Activated CD4-positive, alpha-beta memory T cell treated with anti-CD3 and anti-CD28 coated beads for 36 hours (primary cell): ENCODE results near the gene RSPH10B2. TPM values are rescaled to one million over a fixed set of nuclear protein-coding genes. Genes with fewer than 3 reads are reported as not detected.
"Not testable (repeated sequence)": the region's sequence is repeated elsewhere in the genome, so short reads cannot be mapped to it uniquely, and the experiment has no call there.

Experiments
- CTCF ChIA-PET: fragments of 350-600 bp; sonication (Branson Sonifier 250); formaldehyde crosslinking; loops from one replicate; lab custom pipeline; 2021; ENCODE audit warnings: antibody characterized with exemption, inconsistent platforms; lab: Charles Lee
- POLR2A ChIA-PET: fragments of 350-600 bp; sonication (Branson Sonifier 250); formaldehyde crosslinking; loops from one replicate; lab custom pipeline; 2021; ENCODE audit warnings: antibody characterized with exemption; lab: Charles Lee
- DNase-seq: peaks from one replicate; pipeline ENCODE4 v3.0.0-alpha.2; 2020
- H3K27ac Mint-ChIP-seq: one replicate; pipeline ENCODE4 v1.8.0; 2021; ENCODE audit warnings: mixed read lengths
- H3K27me3 Mint-ChIP-seq: one replicate; pipeline ENCODE4 v1.8.0; 2021; ENCODE audit warnings: mixed read lengths
- H3K36me3 Mint-ChIP-seq: one replicate; pipeline ENCODE4 v1.8.0; 2021; ENCODE audit warnings: mixed read lengths
- H3K4me1 Mint-ChIP-seq: one replicate; pipeline ENCODE4 v1.8.0; 2021; ENCODE audit warnings: low read depth, mixed read lengths
- H3K4me3 Mint-ChIP-seq: one replicate; pipeline ENCODE4 v1.8.0; 2021; ENCODE audit warnings: mild to moderate bottlenecking, mixed read lengths
- H3K9me3 Mint-ChIP-seq: one replicate; pipeline ENCODE4 v1.8.0; 2021; ENCODE audit warnings: mixed read lengths
- intact Hi-C: fragments of 100-400 bp; cut with micrococcal nuclease; formaldehyde crosslinking; loops from one replicate; pipeline ENCODE4 v1.15.1; 2023
- total RNA-seq, 2 experiments: library from RNA; stranded (reverse); gene quantifications; one replicate each; pipeline ENCODE4 v1.2.3, GENCODE V29; 2021

Gene RSPH10B2
- total RNA-seq, 2 experiments from 2014 or later: 0.24 to 0.43 TPM

DNA sequence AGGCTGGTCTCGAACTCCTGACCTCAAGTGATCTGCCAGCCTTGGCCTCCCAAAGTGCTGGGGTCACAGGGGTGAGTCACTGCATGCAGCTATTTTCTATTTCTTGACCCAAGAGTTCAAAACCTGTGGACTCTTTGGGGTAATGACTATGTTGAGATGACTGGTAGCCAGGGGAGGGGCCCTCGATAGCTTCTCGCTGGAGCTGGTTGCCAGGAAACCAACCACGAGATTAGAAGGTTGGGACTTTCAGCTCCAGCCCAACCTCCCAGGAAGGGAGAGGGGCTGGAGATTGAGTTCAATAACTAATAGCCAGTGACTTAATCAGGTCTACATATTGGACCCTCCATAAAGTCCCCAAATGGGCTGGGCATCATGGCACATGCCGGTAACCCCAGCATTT lies 43.3 kb downstream of the RSPH10B2 start:
- H3K36me3 Mint-ChIP-seq, CTCF ChIA-PET, intact Hi-C loops, H3K4me1 Mint-ChIP-seq, H3K4me3 Mint-ChIP-seq, H3K27me3 Mint-ChIP-seq, DNase-seq, H3K27ac Mint-ChIP-seq, H3K9me3 Mint-ChIP-seq, POLR2A ChIA-PET: not testable (repeated sequence)

DNA sequence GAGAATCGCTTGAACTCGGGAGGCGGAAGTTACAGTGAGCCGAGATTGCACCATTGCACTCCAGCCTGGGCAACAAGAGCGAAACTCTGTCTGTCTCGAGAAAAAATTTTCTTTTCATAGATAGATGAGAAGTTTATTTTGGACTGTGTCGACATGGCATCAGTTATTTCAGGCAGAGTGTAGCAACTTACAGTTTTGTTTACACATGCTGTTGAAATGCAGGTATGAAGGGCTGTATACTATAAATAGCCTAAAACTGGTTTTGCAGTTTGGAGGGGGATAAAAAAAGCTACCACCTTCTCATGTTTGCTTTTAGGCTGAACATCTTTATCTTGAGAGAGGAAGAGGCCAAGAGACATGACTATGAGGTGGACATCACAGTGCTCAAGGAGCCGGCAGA lies 44.1 kb downstream of the RSPH10B2 start:
- H3K36me3 Mint-ChIP-seq, CTCF ChIA-PET, DNase-seq, H3K27ac Mint-ChIP-seq, H3K4me1 Mint-ChIP-seq, intact Hi-C loops, H3K4me3 Mint-ChIP-seq, POLR2A ChIA-PET, H3K27me3 Mint-ChIP-seq, H3K9me3 Mint-ChIP-seq: not testable (repeated sequence)

GRCh38 chr7:6799887-6800286 lies 46.0 kb downstream of the RSPH10B2 start:
- H3K36me3 Mint-ChIP-seq, H3K9me3 Mint-ChIP-seq, H3K4me1 Mint-ChIP-seq, H3K4me3 Mint-ChIP-seq, DNase-seq, H3K27ac Mint-ChIP-seq, H3K27me3 Mint-ChIP-seq, CTCF ChIA-PET, POLR2A ChIA-PET, intact Hi-C loops: not testable (repeated sequence)

DNA sequence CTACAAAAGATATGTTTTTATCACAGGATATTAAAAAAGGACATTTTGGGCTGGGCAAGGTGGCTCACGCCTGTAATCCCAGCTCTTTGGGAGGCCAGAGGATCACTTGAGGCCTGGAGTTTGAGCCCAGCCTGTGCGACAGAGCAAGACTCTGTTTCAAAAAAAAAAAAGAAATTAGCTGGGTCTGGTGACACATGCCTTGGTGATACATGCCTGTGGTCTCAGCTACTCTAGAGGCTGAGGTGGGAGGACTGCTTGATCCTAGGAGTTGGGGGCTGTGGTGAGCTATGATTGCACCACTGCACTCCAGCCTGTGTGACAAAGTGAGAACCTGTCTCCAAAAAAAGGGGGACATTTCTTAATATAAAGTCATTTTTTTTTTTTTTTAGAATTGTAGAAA lies 46.4 kb downstream of the RSPH10B2 start:
- DNase-seq, H3K4me1 Mint-ChIP-seq, H3K36me3 Mint-ChIP-seq, H3K9me3 Mint-ChIP-seq, intact Hi-C loops, H3K4me3 Mint-ChIP-seq, H3K27ac Mint-ChIP-seq, H3K27me3 Mint-ChIP-seq, CTCF ChIA-PET, POLR2A ChIA-PET: not testable (repeated sequence)

DNA sequence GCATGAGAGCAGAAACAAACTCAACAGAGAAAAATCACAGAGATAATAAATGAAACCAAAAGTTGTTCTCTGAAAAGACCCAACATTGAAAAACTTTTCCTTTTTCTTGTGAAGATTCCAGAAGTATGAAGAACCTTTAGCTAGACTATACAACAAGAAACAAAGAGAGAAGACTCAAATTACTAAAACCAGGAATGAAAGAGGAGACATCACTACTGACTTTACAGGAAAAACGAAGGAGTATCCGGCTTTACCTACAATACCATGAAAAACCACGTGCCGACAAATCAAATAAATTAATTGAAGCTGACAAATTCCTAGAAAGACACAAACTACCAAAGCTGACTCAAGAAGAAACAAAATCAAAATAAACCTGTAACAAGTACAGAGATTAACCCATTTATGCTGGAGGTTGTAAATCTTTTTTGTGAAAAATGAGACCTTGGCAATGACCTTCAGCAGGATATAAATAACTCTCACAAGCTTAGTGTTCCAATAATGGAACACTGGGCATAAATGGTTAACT lies 53.6 kb downstream of the RSPH10B2 start:
- CTCF ChIA-PET, H3K4me1 Mint-ChIP-seq, intact Hi-C loops, H3K36me3 Mint-ChIP-seq, H3K4me3 Mint-ChIP-seq, DNase-seq, H3K9me3 Mint-ChIP-seq, POLR2A ChIA-PET, H3K27me3 Mint-ChIP-seq, H3K27ac Mint-ChIP-seq: not testable (repeated sequence)

- H3K36me3 Mint-ChIP-seq, POLR2A ChIA-PET, H3K4me1 Mint-ChIP-seq, H3K9me3 Mint-ChIP-seq, CTCF ChIA-PET, H3K27me3 Mint-ChIP-seq, intact Hi-C loops, H3K4me3 Mint-ChIP-seq, H3K27ac Mint-ChIP-seq, DNase-seq: not testable (repeated sequence)
Measured at GRCh38 chr7:6807959-6808358, 54.1 kb downstream of the RSPH10B2 start.

DNA sequence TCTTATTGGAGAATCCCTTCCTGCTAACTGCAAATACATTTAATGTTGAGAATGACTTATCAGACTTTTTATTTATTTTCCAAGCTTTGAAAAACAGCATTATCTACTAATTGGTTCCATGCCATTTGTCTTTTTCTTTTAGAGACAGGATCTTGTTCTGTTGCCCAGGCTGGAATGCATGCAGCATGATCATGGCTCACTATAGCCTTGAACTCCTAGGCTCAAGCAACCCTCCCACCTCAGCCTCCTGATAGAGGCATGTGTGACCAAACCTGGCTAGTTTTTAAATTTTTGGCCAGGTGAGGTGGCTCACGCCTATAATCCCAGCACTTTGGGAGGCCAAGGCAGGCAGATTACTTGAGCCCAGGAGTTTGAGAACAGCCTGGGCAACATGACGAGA lies 59.1 kb downstream of the RSPH10B2 start:
- H3K27ac Mint-ChIP-seq, DNase-seq, CTCF ChIA-PET, H3K9me3 Mint-ChIP-seq, H3K4me3 Mint-ChIP-seq, intact Hi-C loops, H3K36me3 Mint-ChIP-seq, H3K4me1 Mint-ChIP-seq, POLR2A ChIA-PET, H3K27me3 Mint-ChIP-seq: not testable (repeated sequence)

DNA sequence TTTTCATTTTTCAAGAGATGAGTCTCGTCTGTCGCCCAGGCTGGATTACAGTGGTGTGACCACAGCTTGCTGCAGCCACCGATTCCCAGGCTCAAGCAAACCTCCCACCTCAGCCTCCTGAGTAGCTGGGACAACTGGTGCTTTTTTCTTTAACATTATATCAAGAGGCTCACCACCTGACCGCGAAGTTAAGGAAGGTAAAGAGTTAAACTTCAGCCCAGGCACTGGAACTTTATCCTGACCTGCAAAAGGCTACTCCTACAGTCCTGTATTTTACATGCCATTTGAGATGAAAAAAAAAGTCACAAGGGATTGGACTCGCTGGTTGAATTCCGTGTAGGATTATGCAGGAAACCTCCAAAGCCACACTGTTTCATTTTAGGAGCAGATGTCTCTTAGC lies 61.6 kb downstream of the RSPH10B2 start:
- DNase-seq, H3K9me3 Mint-ChIP-seq, H3K27ac Mint-ChIP-seq, H3K4me1 Mint-ChIP-seq, POLR2A ChIA-PET, intact Hi-C loops, H3K36me3 Mint-ChIP-seq, H3K27me3 Mint-ChIP-seq, CTCF ChIA-PET, H3K4me3 Mint-ChIP-seq: not testable (repeated sequence)

DNA sequence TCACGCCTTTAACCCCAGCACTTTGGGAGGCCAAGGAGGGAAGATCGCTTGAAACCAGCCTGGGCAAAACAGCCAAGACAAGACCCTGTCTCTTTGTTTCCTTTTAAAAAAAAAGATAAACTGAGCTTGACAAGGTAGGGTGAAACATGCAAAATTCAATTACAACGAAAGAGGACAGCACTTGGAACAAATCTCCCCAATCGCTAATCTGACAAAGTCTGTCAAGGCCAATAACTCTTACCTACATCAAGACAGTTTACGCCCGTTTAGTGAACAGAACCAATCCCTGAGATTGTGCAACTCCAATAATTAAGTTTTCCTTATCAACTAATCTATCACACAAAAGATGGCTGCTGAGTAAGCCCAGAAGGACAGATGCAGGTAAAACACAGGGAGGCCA lies 67.7 kb downstream of the RSPH10B2 start:
- POLR2A ChIA-PET, H3K9me3 Mint-ChIP-seq, H3K4me3 Mint-ChIP-seq, H3K36me3 Mint-ChIP-seq, CTCF ChIA-PET, H3K4me1 Mint-ChIP-seq, DNase-seq, intact Hi-C loops, H3K27ac Mint-ChIP-seq, H3K27me3 Mint-ChIP-seq: not testable (repeated sequence)

DNA sequence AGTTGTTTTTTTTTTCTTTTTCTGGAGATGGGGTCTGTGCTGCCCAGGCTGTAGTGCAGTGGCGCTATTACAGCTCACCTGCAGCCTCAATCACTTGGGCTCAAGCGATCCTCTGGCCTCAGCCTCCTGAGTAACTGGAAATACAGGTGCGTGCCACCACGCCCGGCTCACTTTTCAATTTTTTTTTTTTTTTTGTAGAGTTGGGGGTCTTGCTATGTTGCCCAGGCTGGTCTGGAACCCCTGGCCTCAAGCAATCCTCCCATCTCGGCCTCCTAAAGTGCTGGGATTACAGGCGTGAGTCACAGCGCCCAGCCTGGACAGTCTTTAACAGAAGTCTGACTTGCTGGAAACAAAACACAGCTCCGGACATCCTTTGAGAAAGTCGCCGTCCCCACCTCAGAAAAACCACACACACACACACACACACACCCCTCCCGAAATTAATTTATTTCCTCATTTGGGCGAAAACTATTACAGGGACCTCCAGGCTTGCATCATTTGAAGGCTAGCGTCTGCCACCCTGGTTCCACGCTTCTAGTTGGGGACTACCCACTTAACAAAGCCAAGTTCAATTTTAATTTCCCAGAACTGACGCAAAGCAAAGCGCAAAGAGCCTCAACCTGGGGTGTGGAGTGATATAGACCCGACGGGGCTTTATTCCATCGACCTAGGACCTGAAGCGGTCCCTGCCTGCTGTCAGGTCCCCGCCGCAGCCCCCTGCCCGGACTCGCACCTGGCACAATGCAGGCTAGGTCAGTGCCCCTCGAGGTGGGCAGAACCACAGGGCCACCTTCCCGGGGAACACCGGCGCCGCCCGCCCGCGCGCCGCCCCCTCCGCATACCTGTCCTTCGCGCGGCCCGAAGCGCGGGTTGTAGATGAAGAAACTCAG lies 71.6 kb downstream of the RSPH10B2 start:
- H3K4me1 Mint-ChIP-seq, CTCF ChIA-PET, H3K36me3 Mint-ChIP-seq, H3K27me3 Mint-ChIP-seq, H3K9me3 Mint-ChIP-seq, DNase-seq, POLR2A ChIA-PET, intact Hi-C loops: not testable (repeated sequence)
- Mint-ChIP-seq H3K27ac (peak overlapping the region; percentile 38), H3K4me3 (peak overlapping the region; percentile 74)

DNA sequence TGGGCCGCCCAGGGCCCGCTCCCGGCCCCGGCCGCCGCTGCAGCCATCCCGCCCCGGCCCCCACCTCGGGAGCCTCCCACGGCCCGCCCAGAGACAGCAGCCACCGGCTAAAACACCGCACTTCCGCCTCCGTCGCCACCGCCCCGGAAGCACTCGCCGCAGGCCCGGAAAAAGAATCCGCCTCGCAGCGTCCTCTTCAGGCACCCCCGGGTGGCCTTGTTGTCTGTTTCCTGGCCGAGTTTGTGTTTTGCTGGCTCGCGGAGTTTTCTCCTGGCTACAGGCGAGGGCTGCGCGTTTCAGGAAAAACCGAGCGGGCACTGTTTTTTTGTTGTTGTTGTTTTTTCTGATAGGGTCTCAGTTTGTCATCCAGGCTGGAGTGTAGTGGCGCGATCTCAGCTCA lies 72.2 kb downstream of the RSPH10B2 start, which contains the start of gene CCZ1B:
Gene CCZ1B, minus strand, starts transcription at position 125 of the 400 bp plus-strand sequence. Its CDS starts 78 bp downstream, at position 47.
- H3K4me1 Mint-ChIP-seq, H3K27me3 Mint-ChIP-seq, POLR2A ChIA-PET, CTCF ChIA-PET, intact Hi-C loops, H3K36me3 Mint-ChIP-seq, H3K9me3 Mint-ChIP-seq: not testable (repeated sequence)
- Mint-ChIP-seq H3K4me3 (peak within 1 kb of the TSS; percentile 84), H3K27ac (peak within 1 kb of the TSS; percentile 82)
- peak; percentile 84 for DNase-seq

DNA sequence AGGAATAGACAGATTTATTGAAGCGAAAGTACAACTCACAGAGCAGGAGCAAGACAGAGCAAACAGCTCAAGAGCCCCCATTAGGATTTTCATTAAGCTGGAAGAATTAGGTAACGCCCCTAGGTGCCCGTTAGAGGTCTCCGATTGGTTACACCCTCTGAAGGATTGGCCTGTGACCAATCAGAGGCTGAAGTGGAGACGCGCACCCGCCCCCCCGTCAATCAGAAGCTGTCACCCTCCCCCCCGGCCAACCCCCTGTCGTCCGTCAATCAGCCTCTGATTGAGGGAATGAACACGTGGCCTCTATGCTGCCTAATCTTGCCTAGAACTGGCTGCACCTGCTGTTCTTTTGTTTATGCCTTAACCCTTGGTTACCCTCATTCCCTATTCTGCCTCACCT lies 73.3 kb downstream of the RSPH10B2 start:
- H3K27me3 Mint-ChIP-seq, H3K36me3 Mint-ChIP-seq, H3K9me3 Mint-ChIP-seq, H3K27ac Mint-ChIP-seq, H3K4me1 Mint-ChIP-seq, POLR2A ChIA-PET, intact Hi-C loops, DNase-seq, CTCF ChIA-PET: not testable (repeated sequence)
- H3K4me3 Mint-ChIP-seq: peak overlapping the region; percentile 49

- H3K27me3 Mint-ChIP-seq, POLR2A ChIA-PET, H3K27ac Mint-ChIP-seq, DNase-seq, intact Hi-C loops, H3K36me3 Mint-ChIP-seq, H3K4me3 Mint-ChIP-seq, H3K9me3 Mint-ChIP-seq, CTCF ChIA-PET, H3K4me1 Mint-ChIP-seq: not testable (repeated sequence)
Measured at GRCh38 chr7:6829616-6830015, 75.7 kb downstream of the RSPH10B2 start.
